HS-27A (cell line): Measurements from ENCODE around the gene SLC36A1.

Experiments
- DNase-seq: peaks from one replicate; pipeline ENCODE4 v3.0.0-alpha.2; 2012; ENCODE audit warnings: low read depth, missing footprints

Gene SLC36A1

DNA sequence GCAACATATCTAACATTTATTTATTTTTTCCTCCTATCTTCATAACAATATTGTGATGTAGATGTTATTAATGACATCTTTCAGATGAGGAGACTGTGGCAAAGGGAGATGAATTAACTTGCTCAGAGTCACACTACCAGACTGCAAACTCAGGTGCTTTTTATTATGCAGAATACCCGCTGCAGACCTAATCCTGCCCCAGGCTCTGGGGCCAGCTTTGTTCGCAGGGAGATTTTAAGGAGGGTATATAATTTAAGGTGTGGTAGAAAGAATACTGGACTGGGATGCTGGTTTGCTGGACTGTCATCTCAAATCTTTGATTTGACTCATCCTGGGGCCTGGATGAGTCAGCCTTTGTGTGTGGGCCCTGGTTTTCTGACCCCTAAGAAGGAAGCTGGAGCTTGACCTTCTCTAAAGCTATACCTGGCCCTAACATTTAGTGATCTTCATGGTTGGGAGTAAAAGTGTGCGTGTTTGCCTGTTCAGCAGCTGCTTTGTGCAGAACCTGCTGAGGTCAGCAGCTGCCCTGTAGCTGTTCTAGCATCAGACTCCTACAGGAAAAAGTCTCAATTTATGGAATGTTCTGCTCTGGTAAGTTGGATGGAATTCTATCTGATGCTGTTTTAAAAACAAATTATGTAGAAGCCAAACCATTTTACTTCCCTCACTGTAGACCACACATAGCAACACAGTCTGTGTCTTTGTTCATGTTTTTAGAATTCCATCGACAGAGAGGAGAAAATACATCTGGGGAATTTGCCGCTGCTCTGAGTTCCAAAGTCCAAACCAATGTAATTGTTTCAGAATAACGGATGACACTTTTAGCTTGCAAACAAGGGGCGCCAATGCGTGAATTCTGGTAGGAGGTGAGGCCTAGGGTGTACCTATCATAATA is 4.5 kb downstream of the SLC36A1 start:
- no peak for DNase-seq

DNA sequence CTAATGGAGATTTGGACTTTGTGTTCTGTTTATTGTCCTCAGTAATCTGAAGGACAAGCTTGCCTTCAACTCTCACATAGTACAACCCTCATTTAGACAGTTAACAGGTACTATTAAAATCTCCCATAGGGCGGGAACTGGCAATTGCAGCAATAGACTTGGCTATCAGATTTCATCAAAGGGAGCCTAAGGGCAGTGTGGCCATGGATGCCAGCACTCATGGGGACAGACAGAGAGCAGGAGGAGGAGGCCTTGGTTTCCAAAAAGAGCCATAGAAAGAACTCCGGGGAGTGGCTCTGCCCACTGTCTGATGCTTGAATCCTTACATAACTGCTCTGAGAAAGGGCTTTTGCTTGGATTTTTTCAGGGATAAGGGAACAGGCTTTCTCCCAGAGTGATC is 6.8 kb downstream of the SLC36A1 start:
- DNase-seq: no peak

DNA sequence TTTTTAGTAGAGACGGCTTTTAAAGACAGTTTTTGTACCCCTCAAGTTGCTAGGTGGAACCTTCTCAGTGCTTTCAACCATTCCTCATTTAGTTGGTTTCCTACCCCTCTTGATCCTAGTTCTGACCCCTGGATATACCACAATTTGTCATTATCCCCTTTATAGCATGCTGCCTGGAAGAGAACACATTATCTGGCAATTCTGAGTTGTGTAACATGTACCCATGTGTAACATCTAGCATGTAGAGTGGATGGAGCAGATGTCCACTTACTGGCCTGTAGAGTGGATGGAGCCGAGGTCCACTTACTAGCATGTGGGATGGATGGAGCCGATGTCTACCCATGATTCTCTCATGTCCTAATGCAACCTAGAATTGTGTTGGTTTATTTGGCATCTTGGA is 7.5 kb downstream of the SLC36A1 start:
- no peak for DNase-seq

- no peak for DNase-seq
These were observed 9.0 kb downstream of the SLC36A1 start for GRCh38 chr5:151456321-151456940.

GRCh38 chr5:151458314-151458713 is 10.9 kb downstream of the SLC36A1 start:
- no peak for DNase-seq

DNA sequence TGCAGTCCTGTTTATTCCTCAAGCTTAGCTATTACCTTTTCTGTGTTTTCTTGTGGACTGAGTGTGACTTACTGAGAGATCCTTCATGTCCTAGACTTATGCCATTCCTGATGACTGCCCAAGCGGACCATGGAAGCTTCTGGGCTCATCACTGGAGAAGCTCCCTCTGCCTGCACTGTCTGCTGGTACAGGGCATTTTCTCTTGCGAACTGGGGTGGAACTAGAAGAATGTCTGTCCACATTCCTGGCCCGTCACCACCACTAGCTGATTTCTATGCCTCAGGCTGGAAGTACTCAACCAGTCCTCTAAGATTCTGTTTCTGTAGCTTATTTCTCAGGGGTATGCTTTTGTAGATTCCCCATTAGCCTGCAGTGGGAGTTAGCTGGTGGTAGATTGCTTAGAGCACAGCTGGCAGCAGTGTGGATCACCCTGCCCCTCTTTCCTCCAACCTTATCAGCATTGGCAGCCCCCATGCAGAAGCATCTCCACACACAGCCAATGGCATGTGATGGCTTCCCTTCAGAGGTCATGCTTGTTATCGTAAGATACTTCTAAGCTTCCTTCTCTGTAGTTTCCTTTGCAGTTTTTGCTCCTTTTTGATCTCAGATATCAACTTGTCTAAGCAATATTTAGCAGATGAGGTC is 12.4 kb downstream of the SLC36A1 start:
- DNase-seq: no peak

DNA sequence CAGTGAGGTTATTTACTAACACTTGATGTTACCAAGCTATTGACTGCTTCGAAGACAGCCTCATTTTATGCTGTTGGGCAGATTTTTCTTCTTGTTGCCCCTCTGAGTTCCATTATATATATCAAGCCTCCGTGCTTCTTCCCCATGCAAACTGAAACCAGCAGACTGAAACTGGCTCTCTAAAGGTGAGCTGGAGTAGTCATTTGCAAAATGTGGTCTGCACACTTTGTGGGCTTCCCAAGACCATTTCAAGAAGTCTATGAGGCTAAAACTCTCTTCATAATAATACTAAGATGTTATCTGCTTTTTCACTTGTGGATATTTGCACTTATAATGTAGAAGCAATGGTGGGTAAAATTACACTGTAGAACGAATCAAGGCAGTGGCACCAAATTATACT is 13.9 kb downstream of the SLC36A1 start:
- DNase-seq: no peak

DNA sequence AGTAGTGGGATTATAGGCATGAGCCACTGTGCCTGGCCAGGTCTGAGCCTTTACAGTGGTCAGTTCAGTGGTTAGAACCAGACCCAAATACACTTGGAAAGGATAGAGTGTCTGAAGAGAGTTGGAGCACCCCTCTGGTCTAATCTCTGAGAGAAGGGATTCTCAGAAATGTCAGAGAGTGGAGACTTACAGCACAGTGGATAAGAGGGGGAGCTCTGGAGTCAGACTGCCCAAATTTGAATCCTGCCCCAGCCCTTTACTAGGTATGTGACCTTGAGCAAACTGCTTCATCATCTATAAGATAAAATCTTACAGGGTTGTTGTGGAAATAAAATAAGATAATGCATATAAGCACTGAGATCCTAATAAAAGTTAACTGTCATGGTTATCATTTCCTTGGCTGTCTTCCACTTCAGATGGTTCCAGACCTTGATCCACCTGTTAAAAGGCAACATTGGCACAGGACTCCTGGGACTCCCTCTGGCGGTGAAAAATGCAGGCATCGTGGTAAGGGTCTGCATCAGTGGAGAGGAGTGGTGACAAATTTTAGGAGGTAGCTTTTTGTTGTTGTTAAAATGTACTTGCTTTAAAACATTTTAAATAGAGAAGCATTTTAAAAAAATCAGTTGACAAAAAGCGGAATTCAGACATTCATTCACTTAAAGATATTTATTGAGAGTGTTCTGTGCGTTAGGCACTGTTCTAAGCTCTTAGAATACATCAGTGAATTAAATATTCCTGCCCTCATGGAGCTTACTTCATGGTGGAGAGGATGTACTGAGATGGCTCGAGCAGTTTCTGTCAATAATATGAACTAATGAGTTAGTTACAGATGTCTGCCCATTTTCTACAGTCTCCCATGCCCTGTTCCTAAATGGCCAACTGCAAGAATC is 16.0 kb downstream of the SLC36A1 start:
- DNase-seq: no peak

DNA sequence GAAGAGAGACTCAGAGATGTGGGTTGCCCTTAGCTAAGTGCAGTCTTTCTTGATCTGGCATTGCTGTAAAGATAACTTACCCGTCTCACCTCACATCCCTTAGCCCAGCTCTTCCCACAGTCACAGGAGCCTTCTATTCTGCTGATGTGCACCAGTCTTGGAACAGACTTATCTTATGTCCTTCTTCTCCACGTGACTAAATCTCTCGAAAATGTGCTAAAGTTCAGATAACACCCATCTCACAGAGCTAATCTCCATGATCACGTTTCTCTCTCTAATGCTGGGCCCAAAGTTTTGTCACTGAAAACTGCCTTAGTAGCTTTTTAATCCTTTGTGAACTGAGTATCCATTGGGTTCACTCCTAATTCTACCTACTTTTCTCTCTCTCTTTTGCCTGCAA is 16.7 kb downstream of the SLC36A1 start:
- no peak for DNase-seq

DNA sequence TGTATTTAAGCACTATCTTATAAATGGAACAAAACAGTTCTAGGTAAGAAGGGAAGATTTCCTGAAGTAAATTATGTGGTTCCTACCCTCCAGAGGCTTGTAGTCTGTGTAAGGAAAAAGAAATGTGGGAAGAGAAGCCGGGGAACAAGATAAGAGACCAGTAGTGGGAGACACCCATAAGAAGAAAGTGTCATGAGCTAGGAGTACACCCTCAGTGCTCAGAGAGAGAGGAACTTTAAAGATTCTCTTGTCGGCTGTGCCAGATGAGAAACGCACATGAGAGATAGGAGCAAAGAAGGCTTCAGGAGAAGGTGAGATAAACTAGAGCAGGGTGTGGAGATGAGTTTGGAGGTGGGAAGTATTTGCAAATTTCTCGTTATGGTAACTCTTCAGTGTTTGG is 18.1 kb downstream of the SLC36A1 start:
- no peak for DNase-seq

DNA sequence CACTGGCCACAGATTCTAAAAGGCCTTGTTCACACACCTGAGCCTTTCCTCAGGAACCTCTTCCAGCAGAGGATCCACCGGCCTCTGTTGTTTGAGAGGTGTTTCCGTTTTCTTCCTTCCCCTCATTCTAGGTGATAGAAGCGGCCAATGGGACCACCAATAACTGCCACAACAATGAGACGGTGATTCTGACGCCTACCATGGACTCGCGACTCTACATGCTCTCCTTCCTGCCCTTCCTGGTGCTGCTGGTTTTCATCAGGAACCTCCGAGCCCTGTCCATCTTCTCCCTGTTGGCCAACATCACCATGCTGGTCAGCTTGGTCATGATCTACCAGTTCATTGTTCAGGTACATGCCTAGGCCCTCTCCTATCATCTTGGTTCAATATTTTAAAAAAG is 20.2 kb downstream of the SLC36A1 start:
- no peak for DNase-seq

GRCh38 chr5:151469386-151469785 is 22.0 kb downstream of the SLC36A1 start:
- DNase-seq: no peak

- no peak for DNase-seq
These were observed 22.6 kb downstream of the SLC36A1 start for GRCh38 chr5:151469992-151470391.

- DNase-seq: no peak
These were observed 23.0 kb downstream of the SLC36A1 start for GRCh38 chr5:151470439-151470838.

DNA sequence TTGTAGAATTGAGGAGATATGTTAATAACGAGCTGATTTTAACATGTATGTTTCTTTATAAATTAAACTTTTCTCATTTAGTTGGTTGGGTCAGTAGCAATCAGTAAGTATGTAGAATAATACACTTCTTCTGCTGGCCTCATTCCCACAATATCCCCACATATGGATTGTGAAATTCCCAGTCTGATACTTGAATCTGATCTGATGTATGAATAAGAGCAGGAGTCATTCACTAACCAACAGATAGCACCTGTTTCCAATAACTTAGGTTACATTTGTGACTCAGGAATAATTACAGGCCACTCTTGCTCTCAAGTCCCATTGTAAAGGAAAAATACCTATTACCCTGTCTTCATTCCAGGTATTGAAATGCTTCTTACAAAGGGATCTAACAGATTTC is 23.9 kb downstream of the SLC36A1 start:
- no peak for DNase-seq

- DNase-seq: no peak
These were observed 27.4 kb downstream of the SLC36A1 start for GRCh38 chr5:151474799-151475198.

GRCh38 chr5:151475388-151475787 is 28.0 kb downstream of the SLC36A1 start:
- no peak for DNase-seq

DNA sequence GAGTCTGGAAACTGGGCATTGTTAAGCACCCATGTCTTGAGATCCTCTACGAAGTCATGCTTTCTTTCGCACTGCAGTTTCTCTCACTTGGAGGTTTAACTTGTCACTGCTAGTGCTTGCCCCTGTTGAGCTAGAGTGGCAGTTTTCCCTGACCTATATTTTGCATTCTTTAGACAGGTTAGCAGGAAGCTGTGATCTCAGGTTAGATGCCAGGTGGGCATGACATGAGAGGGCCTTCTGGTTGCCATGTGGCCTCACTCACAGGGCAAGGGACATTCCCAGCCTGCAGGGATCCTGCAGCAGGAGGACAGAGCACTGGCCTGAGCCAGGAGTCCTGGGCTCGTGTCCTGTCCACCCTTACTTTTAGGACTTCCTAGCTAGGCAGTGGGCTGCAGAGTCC is 28.6 kb downstream of the SLC36A1 start:
- DNase-seq: no peak

DNA sequence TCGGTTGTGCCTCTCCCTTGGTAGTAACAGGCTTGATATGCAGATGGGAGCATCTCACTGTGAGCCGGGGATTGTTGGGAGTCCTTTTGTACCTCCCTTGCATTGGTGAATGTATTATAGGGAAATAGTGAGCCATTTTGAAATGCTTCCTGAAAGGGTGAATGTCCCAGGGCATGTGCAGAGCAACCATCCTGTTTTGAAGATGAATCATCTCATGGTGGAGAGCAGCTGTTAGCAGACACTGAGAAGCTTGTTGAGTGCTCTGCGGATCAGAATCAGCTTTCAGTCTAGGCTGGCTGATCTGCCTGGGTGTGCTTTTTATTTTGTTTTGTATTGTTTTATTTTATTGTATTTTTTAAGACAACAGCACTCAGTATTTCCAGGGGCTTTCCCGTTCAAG is 29.7 kb downstream of the SLC36A1 start:
- no peak for DNase-seq

DNA sequence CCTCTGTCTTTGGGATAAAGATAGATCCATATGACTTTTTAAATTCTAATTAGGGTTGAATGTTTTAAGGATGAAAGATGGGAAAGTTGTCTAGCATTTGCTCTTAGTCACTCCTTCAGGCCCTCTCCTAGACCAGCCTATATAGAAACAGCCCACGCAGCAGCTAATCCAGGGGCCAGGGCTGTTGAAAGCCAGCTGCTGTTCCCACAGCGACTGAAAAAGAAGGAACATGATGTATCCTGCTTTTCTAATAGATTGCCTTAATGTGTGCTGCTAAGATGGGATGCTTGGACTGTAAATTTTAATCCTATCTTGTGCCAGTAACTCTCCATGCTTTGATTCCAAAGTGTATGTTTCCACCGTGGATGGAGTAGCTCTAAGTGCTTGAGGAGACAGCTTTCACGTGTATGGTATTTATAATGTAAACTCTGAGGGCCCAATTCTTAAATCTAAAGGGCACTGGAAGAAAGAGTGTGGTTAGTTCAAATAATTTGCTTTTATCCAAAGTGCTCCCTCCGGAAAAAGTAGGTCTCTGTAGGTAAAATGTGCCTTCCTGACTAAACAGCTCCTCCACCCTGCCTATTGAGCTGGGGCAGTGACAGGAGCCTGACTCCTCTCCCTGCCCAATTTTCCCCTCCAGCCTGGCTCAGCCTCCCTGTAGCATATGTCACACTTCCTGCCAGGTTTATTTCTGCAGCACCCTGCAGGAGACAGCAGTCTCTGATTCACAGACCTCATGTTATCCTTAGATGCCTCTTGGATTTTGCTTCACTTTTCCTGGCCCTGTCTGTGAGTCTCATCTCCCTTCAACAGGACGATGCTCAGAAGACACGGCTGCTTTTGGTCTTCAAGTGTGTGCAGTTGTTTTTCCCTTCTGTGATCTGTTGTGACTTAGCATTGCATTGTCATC is 33.2 kb downstream of the SLC36A1 start:
- DNase-seq: no peak

GRCh38 chr5:151483176-151483575 is 35.8 kb downstream of the SLC36A1 start:
- DNase-seq: no peak
